Glomerular visceral epithelial cell (primary cell): ENCODE data around the gene GLIPR1L2.
"Not testable (repeated sequence)": the region's sequence is repeated elsewhere in the genome, so short reads cannot be mapped to it uniquely, and the experiment has no call there.

ENCODE experiments used
- DNase-seq: peaks from one replicate; pipeline ENCODE4 v3.0.0-alpha.2; 2016; ENCODE audit errors: extremely low spot score

Gene GLIPR1L2

DNA sequence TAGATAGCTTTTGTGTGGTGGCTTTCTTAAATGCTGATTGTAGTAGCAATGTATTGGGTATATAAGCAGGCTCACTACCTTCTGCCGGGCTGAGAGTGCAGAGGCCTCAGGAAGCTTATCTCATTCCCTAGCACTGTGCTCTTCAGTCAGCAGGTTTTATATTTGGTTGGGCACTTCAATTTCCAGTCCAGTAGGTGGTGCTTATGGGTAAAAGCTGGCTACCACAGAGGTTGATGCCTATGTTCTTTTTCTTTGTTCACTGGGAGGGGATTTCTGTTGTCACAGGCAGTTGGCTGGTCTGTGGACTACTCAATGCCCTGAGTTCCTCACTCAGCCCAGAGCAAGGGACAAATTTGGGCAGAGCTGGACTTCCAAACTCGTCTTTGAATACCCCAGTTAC lies 46.7 kb downstream of the GLIPR1L2 start:
- no peak for DNase-seq

DNA sequence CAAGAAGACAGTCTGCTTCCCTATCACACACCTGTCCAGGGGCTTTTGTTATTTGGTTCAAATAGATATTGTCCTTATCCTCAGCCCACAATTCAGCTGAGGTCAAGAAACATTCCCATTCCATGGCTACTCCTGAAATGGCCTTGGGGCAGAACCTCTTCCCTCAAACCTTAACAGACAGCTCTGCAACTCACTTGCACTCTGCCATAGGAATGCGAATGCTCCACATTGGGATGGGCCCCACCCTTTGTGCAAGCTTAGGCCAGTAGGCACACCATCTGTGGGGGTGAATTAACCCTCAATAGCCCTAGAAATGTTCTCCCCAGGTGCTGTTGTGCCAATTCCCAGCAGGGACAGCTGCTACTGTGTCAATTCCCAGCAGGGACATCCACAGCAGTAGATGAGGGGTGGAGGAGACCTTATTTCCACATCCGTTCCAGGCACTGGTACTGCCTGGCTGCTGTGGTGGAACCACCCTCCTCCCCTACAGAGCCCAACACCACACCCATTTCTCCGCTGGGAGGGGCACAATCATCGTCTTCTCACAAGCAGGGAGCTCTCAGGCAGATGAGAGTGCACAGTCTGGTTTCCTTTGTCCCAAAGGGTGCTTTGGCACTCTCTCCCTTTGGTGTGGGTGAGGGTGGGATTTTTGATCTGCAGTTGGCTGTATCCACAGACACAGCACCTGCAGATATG lies 47.3 kb downstream of the GLIPR1L2 start:
- DNase-seq, result no peak

DNA sequence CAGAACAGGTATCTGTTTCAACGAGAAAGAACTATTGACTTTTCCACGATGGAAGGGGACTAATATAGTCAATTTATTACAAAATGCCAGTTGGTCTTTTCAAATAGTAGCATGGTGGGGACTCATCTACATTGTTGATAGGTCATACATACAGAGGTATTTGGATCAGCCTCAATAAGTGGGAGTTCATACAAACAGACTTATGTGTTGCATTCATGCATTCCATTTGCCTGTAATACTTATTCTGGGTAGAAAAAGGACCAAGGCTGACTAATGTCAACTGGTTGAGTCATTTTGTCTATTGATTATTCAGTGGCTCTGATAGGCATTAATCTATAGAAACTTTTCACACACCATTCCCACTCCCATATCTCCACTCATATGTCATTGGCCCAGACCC lies 48.2 kb downstream of the GLIPR1L2 start:
- DNase-seq, result no peak

DNA sequence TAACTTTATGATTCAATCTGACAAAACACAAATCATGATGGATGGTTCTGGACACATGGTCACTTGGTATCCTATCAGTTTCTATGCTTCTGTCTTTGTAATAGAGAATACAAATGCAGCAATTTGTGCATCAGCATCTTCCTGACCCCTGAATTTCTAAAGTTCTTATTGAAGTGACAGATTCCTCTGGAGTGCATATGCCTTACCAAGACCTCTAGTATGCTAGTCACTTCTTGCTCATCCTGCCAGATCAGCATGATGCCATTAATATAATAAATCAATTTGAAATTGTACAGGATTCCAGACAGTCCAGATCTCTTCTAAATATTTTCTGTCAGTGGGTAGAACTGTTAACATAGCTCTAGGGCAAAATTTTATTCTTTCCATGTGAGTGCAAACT lies 49.0 kb downstream of the GLIPR1L2 start:
- DNase-seq, result no peak

DNA sequence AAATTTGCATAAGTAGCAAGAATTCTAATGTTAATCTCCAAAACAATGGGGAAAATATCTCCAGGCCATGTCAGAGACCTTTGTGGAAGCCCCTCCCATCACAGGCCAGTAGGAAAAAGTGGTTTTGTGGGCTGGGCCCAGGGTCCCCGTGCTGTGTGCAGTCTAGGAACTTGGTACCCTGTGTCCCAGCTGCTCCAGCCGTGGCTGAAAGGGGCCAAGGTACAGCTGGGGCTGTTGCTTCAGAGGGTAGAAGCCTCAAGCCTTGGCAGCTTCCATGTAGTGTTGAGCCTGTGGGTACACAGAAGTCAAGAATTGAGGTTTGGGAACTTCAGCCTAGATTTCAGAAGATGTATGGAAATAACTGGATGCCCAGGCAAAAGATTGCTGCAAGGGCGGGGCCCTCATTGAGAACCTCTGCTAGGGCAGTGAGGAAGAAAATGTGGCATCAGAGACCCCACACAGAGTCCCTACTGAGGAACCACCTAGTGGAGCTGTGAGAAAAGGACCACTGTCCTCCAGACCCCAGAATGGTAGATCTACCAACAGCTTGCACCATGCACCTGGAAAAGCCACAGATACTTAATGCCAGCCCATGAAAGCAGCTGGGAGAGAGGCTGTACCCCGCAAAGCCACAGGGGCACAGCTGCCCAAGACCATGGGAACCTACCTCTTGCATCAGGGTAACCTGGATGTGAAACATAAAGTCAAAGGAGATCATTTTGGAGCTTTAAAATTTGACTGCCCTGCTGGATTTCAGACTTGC lies 51.0 kb downstream of the GLIPR1L2 start:
- not testable (repeated sequence) for DNase-seq

DNA sequence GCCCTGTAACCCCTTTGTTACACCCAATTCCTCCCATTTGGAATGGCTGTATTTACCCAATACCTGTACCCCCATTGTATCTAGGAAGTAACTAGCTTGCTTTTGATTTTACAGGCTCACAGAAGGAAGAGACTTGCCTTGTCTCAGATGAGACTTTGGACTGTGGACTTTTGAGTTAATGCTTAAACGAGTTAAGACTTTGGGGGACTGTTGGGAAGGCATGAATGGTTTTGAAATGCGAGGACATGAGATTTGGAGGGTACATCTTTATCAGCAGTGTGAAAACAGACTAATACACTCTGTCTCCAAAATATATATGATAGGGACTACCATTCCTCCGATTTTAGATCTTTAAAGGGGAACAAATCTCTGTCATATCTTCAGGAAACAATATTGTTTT lies 51.6 kb downstream of the GLIPR1L2 start:
- not testable (repeated sequence) for DNase-seq

DNA sequence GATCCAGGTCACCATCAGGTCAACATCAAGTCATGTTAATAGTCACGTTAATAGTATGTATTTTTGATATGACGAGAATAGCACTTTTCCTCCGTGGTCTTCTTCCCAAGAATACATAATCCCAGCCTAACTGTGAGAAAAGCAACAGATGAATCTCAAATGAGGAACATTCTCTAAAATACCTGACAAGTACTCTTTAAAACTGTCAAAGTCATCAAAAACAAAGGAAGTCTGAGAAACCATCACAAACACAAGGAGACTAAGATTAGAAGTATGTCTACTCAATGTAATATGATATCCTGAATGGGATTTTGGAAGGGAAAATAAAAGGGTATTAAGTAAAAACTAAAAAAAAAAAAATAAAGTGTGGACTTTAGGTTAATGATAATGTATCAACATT lies 52.8 kb downstream of the GLIPR1L2 start:
- DNase-seq, result no peak

DNA sequence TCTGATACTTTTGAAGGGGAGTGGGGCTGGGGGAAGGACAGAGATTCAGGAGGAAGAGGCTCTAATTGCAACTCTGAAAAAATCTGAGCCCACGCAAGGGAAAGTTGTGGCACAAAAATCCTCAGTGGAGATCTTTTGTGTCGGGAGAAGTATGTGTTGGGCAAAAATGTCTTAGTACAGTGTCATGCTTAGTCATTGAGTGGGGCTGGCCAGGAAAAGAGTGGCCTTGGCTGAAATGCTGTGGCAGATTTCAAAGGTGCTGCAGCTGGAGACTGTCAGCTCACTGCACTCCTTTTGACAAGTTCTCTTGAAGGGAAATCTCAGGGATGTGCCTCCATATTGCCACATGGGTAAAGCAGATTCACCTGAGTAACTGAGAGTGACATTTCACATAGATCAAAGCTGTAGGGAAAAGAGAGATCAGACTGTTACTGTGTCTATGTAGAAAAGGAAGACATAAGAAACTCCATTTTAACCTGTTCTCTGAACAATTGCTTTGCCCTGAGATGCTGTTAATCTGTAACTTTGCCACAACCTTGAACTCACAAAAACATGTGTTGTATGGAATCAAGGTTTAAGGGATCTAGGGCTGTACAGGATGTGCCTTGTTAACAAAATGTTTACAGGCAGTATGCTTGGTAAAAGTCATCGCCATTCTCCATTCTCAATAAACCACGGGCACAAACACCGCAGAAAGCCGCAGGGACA lies 53.7 kb downstream of the GLIPR1L2 start:
- DNase-seq, result peak; percentile 7

DNA sequence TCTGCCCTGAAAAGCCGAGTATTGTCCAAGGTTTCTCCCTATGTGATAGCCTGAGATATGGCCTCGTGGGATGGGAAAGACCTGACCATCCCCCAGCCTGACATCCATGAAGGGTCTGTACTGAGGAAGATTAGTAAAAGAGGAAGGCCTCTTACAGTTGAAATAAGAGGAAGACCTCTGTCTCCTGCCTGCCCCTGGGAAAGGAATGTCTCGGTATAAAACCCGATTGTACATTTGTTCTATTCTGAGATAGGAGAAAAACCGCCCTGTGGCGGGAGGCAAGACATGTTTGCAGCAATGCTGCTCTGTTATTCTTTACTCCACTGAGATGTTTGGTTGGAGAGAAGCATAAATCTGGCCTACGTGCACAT lies 54.2 kb downstream of the GLIPR1L2 start:
- not testable (repeated sequence) for DNase-seq

DNA sequence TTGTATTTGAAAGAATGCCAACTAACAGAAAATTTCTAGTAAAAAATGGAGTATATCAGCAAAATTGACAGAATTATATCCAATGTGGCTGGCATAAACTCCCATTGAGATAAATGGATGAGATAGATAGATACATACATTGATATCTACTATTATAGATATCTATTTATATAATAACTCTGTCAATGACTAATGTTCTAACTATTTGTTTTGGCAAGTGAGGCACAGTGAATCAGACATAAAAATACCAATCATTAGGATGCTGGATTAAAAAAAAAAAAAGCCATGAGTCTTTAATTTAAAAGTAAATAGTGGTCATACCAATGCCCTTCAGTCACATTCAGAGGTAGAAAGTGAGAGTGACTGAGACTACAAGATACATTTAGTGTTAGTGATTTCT lies 56.0 kb downstream of the GLIPR1L2 start:
- no peak for DNase-seq

DNA sequence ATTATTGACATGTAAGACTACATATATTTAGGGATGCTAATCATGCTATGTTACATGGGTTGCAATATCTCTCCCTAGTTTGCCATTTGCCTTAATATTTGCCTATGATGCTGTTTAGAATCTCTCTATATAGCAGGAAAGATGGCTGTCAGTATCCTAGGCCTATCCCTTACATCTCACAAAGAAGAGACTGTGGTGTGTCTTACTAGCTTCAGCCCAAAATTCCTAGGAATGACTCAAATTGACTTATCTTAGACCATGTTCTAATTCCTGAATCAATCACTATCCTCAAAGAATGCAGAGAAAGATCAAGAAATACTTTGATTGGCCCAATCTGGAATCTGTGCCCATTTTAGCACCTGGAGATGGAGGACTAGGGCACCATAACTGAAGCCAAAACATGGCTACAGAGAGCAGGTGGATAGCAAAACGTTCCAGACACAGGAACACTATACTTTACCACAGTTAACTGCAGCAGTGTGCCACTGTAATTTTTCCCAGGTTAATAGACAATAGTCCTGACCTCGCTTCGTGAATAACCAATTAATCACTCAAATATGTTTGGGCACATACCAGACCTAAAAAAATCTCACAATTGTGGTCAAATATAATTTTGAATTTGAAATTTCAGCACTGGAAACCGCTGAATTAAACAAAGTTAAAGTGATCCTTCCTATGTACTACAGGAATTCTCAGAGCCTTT lies 57.0 kb downstream of the GLIPR1L2 start:
- DNase-seq, result no peak

DNA sequence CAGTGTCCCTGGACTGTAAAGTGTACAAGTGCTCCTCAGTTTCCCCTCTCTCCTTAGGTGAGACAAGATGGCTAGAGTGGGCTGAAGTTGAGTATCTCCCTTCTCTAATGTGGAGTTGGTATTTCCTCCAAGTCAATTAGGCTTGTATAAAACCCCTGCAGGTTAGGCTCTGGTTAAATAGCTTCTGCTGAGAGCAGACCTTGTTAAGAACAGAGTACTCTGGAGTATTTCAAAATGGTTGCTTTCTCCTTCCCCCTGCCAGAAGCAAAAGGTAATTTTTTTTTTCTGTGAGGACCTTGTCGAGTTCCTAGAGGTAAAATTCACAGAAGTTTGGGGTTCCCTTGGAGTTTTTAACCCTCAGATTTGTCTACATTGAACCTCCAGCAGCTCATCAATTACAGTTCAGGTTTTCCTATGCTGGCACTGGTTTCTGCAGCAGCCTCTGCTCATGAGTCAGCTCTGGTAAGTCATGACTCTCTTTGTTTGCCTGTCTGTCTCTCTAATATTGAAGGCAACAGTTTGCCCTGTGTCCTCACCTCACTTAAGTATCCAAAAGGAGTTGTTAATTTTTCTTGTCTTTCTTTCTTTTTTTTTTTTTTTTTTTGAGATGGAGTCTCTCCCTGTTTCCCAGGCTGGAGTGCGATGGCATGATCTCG lies 61.9 kb downstream of the GLIPR1L2 start:
- DNase-seq, result peak; percentile 16

DNA sequence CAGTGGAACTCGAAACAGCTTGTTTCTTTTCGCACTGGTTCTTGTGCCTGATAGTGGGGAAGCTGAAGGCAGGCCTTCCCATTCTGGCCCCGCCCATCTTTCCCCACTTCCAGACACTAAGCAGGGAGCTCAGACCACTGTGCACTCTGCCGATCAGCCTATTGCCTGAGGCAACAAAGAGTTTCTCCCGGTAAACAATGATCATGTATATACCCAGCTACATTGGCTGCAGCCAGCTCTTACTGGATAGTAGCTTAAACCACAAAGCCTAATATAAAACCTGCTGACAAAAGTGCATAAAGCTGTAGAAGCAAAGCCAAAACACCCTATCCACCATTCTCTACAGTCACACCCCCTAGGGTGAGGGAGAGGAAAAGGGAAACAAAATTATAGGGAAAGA lies 65.0 kb downstream of the GLIPR1L2 start:
- no peak for DNase-seq

DNA sequence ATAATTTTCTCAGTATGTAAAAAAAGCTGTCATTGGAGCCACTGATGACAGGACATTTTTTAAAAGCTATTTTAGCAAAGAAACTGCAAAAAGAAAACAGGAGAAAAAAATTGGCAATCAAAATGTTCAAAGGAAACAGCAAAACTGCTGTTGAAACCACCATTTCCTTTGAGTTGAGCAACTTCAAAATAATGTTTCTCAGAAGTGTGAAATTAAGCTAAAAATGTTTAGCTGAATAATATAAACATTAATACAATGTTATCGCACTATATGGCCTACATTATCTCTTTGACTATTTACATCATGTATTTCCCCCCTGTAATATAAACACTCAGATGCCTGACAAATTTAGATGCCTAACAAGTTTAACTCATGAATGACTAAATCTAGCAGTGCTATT lies 66.3 kb downstream of the GLIPR1L2 start:
- DNase-seq, result no peak

DNA sequence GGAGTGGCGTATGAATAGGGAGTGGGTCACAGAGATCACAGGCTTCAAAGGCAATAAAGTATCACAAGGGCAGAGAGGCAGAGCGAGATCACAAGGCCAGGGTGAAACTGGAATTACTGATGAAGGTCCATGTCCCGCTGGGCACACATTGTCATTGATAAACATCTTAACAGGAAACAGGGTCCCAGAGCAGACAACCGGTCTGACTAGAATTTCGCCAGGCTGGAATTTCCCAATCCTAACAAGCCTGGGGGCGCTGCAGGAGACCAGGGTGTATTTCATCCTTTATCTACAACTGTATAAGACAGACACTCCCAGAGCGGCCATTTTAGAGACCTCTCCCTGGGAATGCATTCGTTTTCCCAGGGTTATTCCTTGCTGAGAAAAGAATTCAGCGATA lies 67.0 kb downstream of the GLIPR1L2 start:
- not testable (repeated sequence) for DNase-seq

DNA sequence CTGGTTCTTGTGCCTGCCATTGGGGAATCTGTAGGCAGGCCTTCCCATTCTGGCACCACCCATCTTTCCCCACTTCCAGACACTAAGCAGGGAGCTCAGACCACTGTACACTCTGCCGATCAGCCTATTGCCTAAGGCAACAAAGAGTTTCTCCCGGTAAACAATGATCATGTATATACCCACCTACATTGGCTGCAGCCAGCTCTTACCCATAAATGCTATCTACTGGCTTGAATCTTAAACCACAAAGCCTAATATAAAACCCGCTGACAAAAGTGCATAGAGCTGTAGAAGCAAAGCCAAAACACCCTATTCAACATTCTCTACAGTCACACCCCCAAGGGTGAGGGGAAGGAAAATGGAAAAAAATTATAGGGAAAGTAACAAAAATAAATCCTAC lies 68.9 kb downstream of the GLIPR1L2 start:
- DNase-seq, result no peak

DNA sequence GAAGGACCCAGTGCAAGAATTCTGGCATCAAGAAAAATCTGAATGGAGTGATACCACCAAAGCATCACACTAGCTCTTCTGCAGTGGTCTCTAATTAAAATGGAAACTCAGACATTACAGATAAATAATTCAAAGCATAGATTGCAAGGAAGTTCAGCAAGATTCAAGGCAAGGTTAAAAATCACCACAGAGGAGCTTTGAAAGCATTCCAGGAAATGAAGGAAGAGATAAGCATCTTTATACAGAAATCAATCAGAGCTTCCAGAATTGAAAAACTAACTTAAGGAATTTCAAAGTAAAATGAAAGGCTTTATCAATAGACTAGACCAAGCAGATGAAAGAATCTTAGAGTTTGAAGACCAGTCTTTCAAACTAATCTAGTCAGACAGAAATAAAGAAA lies 69.3 kb downstream of the GLIPR1L2 start:
- no peak for DNase-seq

DNA sequence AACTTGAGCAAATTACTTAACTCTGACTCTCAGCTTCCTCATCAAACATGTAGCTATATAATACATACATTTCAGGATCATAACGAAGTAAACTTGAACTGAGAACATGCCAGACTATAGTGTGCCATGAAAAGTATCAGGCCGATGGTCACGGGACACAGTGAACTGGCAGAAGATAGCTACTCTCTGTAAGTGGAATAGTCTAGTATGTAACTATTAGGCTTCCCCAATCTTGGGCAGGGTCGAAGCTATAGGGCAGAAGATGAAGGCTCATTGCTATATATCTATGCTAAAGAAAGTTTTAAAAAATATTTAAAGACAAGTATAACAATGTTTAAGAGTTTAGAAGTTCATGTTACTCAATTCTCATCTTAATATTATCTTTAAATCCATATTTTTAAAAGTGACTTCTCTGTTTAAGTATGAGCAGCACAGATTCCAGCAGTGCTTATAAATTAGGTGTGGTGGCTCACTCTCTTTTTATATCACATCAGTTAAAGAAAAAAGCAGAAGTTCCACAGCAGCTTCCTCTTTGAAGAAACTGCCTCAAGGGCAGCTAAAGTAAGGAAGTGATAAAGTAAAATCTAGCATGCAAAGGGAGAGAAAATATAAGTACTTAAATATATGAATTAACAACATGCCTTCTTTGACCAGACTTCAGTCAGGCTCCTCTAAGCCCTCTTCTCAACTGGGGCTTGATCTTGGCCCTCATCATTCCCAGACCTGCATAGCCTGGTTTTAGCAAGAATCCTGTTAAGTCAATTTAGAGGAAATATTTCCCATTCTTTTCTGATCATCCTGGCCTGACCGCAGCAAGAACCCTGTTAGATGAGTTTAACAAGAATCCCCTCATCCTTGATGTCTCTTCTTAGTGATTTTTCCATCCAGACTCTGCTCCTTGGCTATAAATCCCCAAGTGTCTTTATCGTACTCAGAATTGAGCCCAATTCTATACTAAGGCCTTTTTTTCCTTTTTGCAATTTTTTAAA lies 81.3 kb downstream of the GLIPR1L2 start:
- DNase-seq, result no peak

DNA sequence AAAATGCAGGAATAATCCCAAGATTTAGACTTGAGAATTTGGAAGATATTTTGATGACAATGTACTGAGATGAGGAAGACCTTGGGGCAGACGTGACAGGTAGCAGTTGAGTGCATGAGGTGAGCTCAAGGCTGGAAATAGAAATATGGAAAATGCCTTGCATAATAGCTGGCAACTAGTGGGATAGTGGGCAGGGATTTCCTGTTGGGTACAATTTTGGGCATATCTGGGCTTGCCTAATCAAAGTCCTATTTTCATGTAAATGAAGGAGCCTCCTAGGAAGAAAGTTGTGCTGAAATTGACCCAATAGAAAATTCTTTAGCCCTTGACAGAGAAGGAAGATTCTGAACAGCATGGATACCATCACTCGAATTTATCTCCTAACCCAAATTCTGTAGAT lies 83.2 kb downstream of the GLIPR1L2 start:
- DNase-seq, result no peak

DNA sequence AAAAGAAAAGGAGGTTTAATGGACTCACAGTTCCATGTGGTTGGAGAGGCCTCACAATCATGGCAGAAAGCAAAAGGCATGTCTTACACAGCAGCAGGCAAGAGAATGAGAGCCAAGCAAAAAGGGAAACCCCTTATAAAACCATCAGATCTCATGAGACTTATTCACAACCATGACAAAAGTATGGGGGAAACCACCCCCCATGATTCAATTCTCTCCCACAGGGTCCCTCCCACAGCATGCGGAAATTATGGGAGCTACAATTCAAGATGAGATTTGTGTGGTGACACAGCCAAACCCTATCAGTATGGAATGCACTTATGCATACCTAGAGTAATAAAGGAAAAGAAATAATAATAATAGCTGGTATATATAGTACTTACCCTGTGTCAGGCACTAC lies 85.2 kb downstream of the GLIPR1L2 start:
- no peak for DNase-seq

DNA sequence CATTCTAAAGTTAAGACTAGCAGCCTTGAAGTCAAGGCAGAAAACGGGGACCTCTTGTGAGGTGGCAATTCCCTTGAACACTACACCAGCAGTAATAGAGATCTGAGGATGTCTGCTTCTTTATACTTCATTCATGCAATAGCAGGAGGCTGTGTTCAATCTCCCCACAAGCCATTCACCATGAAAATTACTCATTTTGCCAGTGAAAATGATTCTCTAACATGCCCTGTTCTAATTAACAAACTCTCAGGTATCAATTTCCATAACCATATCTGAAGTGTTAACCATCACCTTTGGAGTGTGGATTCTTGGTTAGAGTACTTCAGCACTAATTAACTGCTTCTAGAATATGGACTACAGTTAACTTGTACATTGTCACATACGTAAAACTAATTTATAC lies 86.2 kb downstream of the GLIPR1L2 start:
- no peak for DNase-seq
